Skeletal muscle satellite cell (primary cell): Measurements from ENCODE around the gene SLC2A11.
"Not testable (repeated sequence)": the region's sequence is repeated elsewhere in the genome, so short reads cannot be mapped to it uniquely, and the experiment has no call there.

ENCODE experiments used
- H3K27me3 ChIP-seq: 2 replicates; pipeline ENCODE4 v1.7.0; 2013; ENCODE audit warnings: low read length; ENCODE audit not compliant: control insufficient read depth, insufficient read depth
- H3K36me3 ChIP-seq: 2 replicates; pipeline ENCODE4 v1.7.0; 2013; ENCODE audit warnings: mild to moderate bottlenecking, control low read depth, low read length; ENCODE audit not compliant: insufficient read depth
- H3K4me1 ChIP-seq: 2 replicates; pipeline ENCODE4 v1.7.0; 2013; ENCODE audit warnings: low read length; ENCODE audit not compliant: control insufficient read depth, insufficient read depth
- H3K4me2 ChIP-seq: 2 replicates; pipeline ENCODE4 v1.7.0; 2013; ENCODE audit warnings: mild to moderate bottlenecking, low read length
- H3K4me3 ChIP-seq: 2 replicates; pipeline ENCODE4 v1.7.0; 2013; ENCODE audit warnings: low read length
- H3K9ac ChIP-seq: 2 replicates; pipeline ENCODE4 v1.7.0; 2013; ENCODE audit warnings: mild to moderate bottlenecking, low read depth, low read length, moderate library complexity
- H3K9me3 ChIP-seq: replicated peaks from 2 replicates; pipeline ENCODE4 v1.7.0; 2013; ENCODE audit warnings: mild to moderate bottlenecking, control low read depth, low read length

SLC2A11 gene

DNA sequence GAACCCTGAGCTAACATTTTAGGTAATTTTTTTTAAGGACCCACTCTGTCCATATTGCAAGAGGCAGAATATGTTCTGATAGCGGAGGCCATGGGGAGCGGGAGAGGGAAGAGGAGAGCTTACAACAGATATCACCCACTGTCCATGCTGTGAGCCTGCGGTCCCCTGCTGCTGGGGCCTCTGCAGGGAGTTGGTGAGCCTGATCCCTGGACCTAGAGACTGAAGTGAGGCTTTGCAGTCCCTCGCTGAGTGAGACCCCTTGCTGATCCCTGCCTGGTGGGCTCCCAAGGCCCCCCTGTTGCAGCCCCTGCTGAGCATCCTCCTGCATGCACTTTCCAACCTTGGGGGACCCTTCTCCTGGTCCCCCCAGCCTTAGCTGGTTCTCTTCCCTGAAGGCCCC lies 49.0 kb downstream of the SLC2A11 start:
- Histone ChIP-seq H3K36me3 (no peaks in the 10 kb centered on the region), H3K4me2 (no peak overlapping the region), H3K27me3 (peaks cover 18% of the 10 kb centered on the region), H3K4me1 (peaks cover 3% of the 10 kb centered on the region), H3K9ac (no peak overlapping the region), H3K9me3 (no peaks in the 10 kb centered on the region), H3K4me3 (no peak overlapping the region)

GRCh38 chr22:23907423-23907822 lies 49.7 kb downstream of the SLC2A11 start:
- H3K36me3 ChIP-seq, H3K4me3 ChIP-seq, H3K4me1 ChIP-seq, H3K4me2 ChIP-seq, H3K9me3 ChIP-seq, H3K9ac ChIP-seq: not testable (repeated sequence)
- H3K27me3 ChIP-seq: peaks cover 18% of the 10 kb centered on the region

GRCh38 chr22:23908587-23909205 lies 51.0 kb downstream of the SLC2A11 start:
- H3K9ac ChIP-seq: no peak overlapping the region
- H3K36me3 ChIP-seq: no peaks in the 10 kb centered on the region
- H3K27me3 ChIP-seq: peaks cover 18% of the 10 kb centered on the region
- peaks cover 7% of the 10 kb centered on the region for H3K4me1 ChIP-seq
- H3K9me3 ChIP-seq: no peaks in the 10 kb centered on the region
- no peak overlapping the region for H3K4me3 ChIP-seq
- H3K4me2 ChIP-seq: no peak overlapping the region

DNA sequence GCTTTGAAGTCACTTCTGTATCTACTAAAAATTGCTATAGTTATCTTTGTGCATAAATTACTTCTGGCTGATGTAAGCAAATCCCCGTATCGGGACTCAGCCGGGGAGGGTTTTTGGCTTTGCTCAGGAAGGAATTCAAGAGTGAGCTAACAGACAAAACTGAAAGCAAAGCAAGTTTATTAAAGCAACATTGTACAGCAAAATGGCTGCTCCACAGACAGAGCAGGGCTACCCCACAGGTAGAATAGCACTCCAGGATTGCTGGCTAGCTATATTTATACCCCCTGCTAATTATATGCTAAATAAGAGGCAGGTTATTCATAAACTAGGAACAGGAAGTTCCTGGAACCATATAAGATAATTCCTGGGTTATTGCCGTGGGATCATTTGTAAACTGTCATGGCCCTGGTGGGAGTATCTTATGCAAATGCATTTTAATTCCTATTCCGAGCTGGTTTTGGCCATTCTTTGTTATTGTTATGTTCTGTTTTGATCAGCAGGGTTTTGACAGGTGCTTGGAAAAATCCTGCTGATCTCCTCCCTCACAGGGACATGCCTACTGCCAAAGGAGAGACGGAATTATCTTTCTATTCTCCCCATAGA lies 51.7 kb downstream of the SLC2A11 start:
- H3K4me3 ChIP-seq: no peak overlapping the region
- H3K9me3 ChIP-seq: no peaks in the 10 kb centered on the region
- H3K9ac ChIP-seq: no peak overlapping the region
- H3K36me3 ChIP-seq: no peaks in the 10 kb centered on the region
- peaks cover 13% of the 10 kb centered on the region for H3K27me3 ChIP-seq
- H3K4me1 ChIP-seq: peaks cover 12% of the 10 kb centered on the region
- H3K4me2 ChIP-seq: no peak overlapping the region

DNA sequence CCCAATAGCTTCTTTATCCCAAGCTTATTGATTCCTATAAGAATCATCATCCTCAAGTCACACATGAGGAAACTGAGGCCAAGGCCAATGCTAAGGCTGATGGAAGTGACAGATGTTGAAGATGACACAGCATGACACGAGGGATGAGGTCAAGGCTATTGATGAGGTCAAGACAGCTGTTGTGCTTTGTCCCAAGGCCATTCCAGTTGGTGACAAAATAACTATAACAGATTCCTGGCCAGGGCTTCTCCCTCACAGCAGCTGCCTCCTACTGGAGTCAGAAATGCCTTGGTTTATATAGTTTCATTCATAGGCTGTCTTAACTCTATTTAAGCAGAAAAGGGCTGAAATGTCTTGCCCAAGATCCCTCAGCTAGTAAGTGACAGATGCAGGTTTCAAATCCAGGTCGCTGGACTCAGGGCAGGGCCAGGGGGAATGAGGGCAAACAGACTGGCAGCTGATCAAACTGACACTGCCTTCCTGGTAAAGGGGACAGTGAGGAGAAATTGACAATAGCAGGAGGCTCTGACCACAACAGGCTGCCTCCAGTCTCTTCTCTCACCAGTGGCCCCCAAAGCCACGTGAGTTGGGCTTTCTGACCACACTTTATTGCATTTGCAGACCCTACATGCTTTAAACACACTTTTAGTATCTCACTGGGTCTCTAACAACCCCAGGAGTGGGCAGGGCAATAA lies 53.0 kb downstream of the SLC2A11 start:
- Histone ChIP-seq H3K9ac (no peak overlapping the region), H3K4me1 (peaks cover 12% of the 10 kb centered on the region), H3K4me3 (no peak overlapping the region), H3K4me2 (no peak overlapping the region), H3K27me3 (peaks cover 3% of the 10 kb centered on the region), H3K36me3 (no peaks in the 10 kb centered on the region), H3K9me3 (no peaks in the 10 kb centered on the region)

DNA sequence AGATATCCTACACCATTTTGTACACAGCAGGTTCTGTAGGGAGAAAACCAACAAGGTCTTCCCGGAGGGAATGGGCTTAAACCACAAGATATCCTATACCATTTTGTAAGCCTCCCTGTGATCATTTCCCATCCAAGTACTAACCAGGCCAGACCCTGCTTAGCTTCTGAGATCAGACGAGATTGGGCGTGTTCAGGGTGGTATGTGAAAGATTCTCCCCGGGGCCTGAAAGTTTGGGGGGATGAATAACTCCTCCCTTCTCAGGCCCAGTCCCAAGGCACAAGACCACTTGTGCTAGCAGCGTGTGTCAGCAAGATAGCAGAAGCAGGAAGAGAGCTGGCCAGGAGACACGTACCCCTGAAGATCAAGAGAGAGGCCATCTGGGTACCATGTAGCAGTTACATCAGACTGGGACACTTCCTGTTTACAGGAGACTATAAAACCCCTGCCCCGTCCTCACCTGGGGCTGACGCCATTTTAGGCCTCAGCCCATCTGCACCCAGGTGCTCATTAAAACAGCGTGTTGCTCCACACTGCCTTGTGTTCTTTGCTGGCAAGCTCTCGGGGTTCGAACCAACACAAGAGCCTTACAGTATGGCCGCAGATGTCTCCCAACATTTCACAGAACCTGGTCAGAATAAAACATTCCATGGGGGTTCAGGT lies 53.8 kb downstream of the SLC2A11 start:
- peaks cover 12% of the 10 kb centered on the region for H3K4me1 ChIP-seq
- H3K4me3 ChIP-seq: no peak overlapping the region
- H3K9ac ChIP-seq: no peak overlapping the region
- no peaks in the 10 kb centered on the region for H3K36me3 ChIP-seq
- H3K9me3 ChIP-seq: no peaks in the 10 kb centered on the region
- no peak overlapping the region for H3K4me2 ChIP-seq
- no peaks in the 10 kb centered on the region for H3K27me3 ChIP-seq

GRCh38 chr22:23912293-23912903 lies 54.7 kb downstream of the SLC2A11 start:
- Histone ChIP-seq H3K36me3 (no peaks in the 10 kb centered on the region), H3K9me3 (no peaks in the 10 kb centered on the region), H3K9ac (no peak overlapping the region), H3K27me3 (no peaks in the 10 kb centered on the region), H3K4me2 (no peak overlapping the region), H3K4me3 (no peak overlapping the region), H3K4me1 (peaks cover 12% of the 10 kb centered on the region)

DNA sequence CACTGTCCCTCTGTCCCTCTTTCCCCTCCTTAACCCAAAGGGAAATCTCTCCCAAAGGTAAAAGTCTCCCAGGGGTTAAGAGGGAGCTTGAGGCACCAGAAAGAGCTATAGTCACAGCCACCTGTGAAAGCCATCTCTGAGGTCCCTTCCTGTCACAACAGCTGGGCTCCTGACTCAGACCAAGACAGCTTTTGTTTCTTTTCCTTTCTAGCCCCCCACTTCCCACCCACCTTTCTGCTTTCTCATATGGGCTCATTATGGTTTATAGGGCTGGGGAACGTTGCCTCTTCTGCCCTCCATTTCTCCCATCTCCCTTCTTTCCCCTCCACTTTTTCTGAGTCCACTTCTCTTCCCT lies 55.6 kb downstream of the SLC2A11 start:
- H3K4me3 ChIP-seq: peak overlapping the region; percentile 78
- peak overlapping the region; percentile 89 for H3K4me2 ChIP-seq
- no peaks in the 10 kb centered on the region for H3K36me3 ChIP-seq
- no peaks in the 10 kb centered on the region for H3K9me3 ChIP-seq
- peaks cover 12% of the 10 kb centered on the region for H3K4me1 ChIP-seq
- H3K27me3 ChIP-seq: no peaks in the 10 kb centered on the region
- peak overlapping the region; percentile 87 for H3K9ac ChIP-seq

GRCh38 chr22:23913661-23914353 lies 56.1 kb downstream of the SLC2A11 start:
- Histone ChIP-seq H3K27me3 (no peaks in the 10 kb centered on the region), H3K9ac (peak overlapping the region; percentile 87), H3K4me1 (peaks cover 12% of the 10 kb centered on the region), H3K36me3 (no peaks in the 10 kb centered on the region), H3K4me2 (peak overlapping the region; percentile 89), H3K9me3 (no peaks in the 10 kb centered on the region), H3K4me3 (peak overlapping the region; percentile 78)

- peaks cover 17% of the 10 kb centered on the region for H3K4me1 ChIP-seq
- no peak overlapping the region for H3K9ac ChIP-seq
- H3K4me3 ChIP-seq: no peak overlapping the region
- no peak overlapping the region for H3K4me2 ChIP-seq
- H3K9me3 ChIP-seq: no peaks in the 10 kb centered on the region
- no peaks in the 10 kb centered on the region for H3K36me3 ChIP-seq
- H3K27me3 ChIP-seq: no peaks in the 10 kb centered on the region
Measured at GRCh38 chr22:23915290-23915689, 57.6 kb downstream of the SLC2A11 start.

GRCh38 chr22:23920267-23920611 lies 62.6 kb downstream of the SLC2A11 start:
- H3K4me1 ChIP-seq: peaks cover 12% of the 10 kb centered on the region
- H3K9me3 ChIP-seq, H3K4me2 ChIP-seq, H3K27me3 ChIP-seq, H3K4me3 ChIP-seq, H3K9ac ChIP-seq, H3K36me3 ChIP-seq: not testable (repeated sequence)
